ENCODE data around the gene SYNE1. TPM values are rescaled to one million over a fixed set of nuclear protein-coding genes. Genes with fewer than 3 reads are reported as not detected.

The SYNE1 gene
- total RNA-seq, 1 donor from 2014 or later, result 75.5 TPM

DNA sequence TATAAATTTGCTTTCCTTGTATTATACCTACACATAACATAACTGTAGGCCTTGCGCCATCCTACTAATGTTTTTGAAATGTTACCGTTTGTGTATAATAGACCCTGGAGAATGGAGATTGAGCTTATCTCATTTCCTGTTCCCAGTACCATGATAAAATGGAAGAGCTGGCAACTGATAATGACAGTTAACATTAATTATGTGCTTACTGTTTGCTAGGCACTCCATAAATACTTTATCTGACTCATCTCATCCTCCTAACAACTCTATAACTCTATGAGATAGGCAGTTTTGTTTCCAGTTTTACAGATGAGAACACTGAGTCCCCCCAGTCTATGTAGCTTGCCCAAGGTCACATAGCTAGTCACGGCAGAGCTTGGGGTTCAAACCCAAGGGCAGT, 396.7 kb downstream of the SYNE1 start:
- DNase-seq (ENCODE audit: low read depth, low spot score), result no peak

DNA sequence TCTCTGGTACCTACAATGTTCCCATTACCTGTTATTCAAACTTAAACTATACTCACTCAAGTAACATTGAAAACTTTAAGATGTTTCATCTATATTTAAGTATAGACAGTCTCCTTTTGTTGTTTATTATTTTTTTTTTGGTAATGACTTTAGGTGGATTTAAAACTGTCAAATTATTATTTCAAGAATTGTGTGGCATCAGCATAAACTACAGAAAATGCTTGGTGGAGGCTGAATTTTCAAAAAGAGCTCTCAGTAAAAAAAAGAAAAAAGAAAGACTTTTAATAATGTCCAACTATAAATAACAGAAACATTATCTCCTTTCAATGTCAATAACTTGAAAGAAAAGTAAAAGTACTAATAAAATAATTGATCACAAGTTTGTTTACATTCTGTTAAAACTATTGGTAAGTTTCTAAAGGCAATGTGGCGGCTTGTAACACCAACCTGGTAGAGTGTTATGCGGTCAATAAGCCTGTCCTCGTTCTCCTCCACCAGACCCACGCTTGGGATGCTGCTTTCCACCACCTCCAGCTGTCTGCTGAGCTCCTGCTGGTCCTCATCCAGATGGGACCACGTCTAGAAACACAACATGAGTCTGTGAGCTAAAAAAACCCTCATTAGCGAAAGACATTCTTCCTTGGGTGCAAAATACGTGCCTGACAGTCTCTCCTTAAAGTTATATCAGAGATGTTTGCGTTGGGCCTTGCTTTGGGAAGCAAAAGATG, 400.6 kb downstream of the SYNE1 start:
- no peak for DNase-seq (ENCODE audit: low read depth, low spot score)

DNA sequence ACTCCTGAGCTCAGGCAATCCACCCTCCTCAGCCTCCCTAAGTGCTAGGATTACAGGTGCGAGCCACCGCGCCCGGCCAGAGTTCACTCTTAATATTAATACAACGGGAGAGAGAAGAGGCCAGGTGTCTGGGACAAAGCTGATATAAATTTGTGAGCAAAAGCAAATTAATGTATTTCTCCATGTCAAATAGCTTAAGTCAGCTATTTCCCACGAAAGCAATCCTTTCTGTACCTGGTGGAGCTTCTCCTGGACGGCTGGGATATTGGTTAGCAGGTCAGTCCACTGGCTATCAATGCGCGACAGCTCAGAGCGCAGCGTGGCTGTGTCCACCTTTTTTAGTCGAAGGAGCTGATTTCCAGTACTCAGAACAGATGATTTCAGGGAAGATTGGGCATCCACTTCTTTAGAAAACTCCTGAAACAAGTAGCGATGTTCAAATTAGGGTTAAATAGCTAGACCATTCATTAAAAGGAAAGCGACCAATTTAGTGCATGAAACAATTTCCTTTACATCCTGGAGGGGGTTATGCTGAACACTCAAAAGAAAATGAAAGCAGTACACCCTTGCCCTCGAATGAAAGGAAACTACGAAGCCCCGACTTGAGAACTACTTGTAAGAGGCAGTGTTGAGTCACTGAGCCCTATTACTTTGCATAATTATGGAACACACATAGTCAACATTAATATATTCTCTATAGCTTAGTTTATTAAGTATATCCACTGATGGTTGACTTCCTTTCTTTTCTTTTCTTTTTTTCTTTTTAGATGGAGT, 403.4 kb downstream of the SYNE1 start:
- no peak for DNase-seq (ENCODE audit: low read depth, low spot score)

DNA sequence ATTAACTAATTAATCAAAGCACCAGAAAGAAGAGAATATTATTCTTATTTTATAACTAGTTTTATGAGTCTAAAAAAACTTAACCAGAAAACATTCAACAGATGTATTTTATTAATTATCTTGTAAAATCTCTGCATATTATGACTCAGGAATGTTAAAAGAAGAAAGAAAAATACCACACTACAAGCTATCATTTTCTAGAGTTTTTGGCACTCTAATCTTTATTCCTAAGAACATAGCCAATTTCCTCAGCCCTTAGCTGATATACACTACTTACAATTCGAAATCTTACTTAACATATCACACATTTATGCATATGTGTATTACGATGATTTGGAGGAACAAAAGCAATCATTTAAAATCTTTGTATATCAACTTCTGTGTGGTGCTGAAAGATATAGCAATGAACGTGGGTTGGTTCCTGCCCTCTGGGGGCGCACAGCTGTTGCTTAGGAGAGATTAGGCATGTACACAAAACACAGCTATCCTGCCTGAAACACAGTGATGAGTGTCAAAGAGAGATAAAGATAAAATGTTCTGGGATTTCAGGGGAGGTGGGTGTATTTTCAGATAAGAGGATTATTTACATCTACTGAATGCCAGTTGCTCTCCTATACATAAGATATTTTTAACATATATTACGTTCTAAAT, 404.5 kb downstream of the SYNE1 start:
- DNase-seq (ENCODE audit: low read depth, low spot score), result peak; percentile 5

DNA sequence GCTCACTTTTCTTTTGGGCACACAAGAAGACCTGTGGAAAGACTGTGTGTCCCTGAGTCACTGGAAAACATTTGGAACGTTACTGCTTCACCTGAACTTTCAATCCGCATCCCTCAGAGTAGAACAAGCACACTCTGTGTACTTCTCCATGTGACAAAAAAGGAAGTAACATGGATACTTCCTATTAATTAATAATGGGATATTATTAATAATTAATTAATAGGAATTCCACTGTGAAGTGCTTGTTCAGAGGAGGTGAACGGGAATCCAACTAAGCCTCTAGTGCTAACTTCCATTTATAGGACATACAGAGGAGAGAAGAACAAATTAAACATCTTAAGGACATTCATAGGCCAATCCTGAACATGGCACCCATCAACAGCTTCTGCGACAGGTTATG, 407.8 kb downstream of the SYNE1 start:
- DNase-seq (ENCODE audit: low read depth, low spot score), result no peak

DNA sequence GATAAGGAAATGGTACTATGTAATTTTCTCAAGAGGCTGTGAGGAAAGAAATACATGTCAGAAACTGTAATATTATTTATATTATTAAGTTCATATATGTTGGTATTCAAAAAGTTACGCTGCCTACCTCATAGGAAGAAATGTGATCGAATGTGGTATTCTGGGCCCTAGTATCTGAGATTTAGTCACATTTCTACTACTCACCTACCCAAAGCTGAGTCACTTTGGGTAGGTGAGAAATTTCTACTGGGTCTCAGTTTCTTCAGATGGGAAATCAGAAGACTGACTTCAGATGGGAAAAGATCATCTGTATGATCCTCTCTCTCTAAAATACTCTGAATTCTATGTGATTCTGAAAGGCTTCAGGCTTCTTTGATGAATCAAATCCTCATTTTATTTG, 411.0 kb downstream of the SYNE1 start:
- DNase-seq (ENCODE audit: low read depth, low spot score), result no peak

DNA sequence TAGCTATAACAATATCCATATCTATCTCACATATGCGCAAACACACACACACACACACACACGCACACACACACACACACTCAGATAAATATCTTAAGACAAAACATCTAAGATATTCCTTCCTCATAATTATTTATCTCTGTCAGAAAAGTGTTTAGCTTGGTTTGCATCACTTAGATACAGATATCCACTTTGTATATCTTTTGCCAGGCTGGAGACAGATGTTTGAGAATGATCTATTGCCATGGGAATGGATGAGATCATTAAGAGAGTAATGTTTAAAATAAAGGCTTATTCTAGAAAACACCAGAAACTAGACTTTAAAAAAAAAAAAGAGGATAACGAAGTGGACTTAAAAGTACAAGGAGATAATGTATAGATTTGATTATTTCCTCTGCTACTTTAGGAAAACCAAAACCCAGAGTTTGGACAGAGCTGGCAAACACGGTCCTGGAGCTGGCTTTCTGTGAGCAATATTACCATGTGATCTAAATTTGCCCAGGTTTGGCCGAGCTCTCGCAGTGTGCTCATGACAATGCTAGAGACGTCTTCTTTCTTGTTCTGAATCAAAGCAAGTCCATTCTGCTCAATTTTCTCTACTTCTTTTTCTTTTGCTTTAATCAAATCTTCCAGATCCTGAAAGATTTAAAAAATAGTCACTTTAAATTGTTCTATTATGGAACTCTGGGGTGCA, 411.8 kb downstream of the SYNE1 start:
- no peak for DNase-seq (ENCODE audit: low read depth, low spot score)

DNA sequence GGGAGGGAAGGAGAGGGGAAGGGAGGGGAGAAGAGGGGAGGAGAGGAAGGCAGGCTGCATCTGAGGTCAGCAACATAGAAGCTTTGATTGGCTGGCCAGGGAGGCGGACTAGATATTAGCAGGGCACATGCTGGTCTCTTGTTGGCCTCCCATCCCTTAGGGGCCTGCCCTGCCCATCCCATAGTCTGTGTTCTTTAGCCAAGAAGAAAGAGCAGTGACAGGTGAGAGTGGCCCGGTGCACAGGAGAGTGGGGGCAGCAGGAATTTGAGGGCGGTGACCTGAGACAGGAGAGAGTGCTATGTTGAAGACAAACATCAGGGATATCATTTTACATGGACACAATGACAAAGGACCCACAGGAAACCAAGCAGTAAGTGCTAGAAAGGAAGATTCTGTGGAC, 413.5 kb downstream of the SYNE1 start:
- DNase-seq (ENCODE audit: low read depth, low spot score), result no peak

DNA sequence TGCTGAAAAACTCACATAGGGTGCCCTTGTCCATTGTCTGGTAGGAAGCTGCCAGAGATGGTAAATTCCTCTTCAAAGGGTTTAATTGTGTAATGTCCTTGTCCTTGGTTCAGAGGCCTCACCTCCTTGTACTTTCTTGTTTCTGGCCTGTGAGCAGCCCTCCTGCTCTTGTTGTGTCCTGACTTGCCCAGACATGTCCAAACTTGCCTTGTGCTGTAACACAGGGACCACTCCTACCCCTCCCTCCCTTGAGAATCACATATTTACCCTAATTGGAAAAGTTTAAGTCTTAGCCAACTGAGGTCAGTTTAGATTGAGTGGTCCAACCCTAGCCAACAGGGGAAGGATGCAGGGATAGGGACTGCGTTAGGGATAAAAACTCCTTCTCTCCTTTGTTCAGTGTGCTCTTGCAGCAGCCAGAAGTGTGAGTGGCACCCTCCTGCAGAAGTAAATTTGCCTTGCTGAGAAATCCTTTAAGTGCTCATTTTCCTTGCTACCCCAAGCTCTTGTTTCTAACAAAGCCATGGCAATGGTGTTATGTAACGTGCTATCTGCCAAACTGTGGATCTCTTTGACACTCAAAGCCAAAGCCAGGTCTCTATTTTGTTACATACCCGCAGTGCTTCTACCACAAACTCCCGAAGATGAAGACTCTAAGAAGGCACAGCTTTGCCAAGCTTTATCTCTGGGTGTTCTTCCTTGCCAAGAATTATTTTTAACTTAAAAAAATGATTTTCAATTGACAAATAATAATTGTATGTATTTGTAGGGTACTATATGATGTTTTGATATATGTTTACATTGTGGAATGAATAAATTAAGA, 415.1 kb downstream of the SYNE1 start:
- DNase-seq (ENCODE audit: low read depth, low spot score), result no peak

DNA sequence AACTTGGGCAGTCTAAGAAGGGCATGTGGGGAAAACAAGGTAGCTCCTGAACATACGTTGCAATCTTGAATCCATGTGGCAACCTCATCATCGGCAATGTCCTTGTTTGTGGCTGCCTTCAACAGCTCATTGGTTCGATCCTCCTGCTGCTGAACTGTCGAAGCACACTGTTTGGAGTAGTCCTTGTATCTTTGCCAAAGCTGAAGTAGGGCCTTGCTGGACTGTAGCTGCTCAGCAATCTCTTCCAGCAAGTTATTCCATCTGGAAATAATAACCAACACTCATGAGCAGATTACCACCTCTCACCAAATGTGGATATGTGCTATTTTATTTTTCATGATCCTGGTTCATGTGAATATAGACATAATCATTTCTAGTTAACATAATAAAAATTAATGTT, 416.4 kb downstream of the SYNE1 start:
- DNase-seq (ENCODE audit: low read depth, low spot score), result no peak

DNA sequence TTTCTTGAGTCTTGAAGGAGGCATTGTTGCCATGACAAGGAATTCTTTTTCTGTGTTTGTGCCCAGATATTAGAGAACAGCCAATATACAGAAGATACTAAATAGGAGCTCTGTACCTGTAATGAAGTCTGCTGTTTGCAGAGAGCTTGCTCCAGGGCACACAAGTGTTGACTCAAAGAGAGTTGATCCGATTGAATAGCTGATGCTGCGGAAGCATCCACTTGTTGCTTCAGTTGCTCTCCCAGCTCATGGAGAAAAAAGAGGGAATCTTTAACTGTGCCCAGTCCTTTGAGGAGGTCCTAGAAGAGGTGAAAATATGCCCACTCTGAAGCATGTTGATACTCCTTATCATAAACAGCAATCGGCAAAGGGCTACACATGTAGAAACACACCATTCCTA, 418.3 kb downstream of the SYNE1 start:
- no peak for DNase-seq (ENCODE audit: low read depth, low spot score)

DNA sequence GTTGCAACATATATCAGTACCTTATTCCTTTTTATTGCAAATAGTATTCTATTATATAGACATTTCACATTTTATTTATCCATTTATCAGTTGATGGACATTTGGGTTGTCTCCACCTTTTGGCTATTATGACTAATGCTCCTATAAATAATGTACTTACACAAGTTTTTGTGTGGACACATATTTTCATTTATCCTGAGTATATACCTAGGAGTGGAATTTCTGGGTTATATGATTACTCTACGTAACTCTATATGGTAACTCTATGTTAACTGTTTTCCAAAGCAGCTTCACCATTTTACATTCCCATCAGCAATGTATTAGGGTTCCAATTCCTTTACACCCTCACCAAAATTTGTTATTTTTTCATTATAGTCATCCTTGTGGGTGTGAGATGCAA, 424.7 kb downstream of the SYNE1 start:
- DNase-seq (ENCODE audit: low read depth, low spot score), result no peak

DNA sequence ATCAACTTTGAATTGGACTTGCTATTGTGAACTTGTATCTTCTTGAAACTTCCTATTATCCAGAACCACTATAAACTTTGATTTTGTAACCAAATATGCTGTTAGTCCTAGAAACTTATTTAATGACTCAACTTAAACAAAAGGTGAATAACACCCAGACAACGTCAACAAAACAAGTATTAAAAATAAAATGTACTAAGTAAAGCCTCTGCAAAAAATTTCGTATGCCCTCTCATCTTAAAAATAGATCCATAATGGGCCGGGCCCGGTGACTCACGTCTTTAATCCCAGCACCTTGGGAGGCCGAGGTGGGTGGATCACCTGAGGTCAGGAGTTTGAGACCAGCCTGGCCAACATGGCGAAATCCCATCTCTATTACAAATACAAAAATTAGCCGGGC, 428.0 kb downstream of the SYNE1 start:
- DNase-seq (ENCODE audit: low read depth, low spot score), result no peak

DNA sequence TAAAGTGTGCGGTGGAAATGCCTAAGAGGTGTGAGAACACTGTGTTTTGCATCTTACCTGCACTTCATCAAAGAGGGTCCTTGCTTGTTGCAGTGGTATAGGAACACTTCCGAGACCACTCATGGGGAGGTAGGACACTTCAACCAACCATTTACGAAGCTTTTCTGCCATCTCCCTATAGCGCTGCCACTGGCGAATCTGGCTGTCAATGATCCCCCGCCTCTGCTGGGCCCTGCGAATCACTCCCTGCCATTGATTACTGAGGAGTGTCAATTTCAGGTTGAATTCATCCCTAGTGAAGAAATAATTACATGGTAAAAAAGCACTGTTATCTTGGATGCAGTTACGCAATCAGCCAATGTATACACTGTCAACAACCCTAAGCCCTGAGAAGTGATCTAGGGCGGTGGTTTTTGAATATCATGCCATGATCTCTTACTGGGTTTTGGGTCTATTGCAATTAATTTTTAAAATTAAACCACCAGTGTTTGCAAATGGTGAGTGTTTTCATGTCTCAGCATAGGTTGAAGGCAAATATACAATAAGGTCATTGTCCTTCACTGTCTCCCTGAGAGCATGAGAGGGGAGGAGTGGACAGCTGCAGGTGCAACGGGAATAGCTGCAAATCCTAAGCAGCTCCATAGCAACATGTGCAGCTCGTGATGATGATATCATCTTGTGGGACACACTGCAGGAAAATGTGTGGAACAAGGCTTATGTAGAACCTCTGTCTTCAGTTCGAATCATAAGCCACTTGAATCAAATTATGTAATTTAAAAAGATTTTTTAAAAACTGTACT, 429.0 kb downstream of the SYNE1 start:
- DNase-seq (ENCODE audit: low read depth, low spot score), result no peak

DNA sequence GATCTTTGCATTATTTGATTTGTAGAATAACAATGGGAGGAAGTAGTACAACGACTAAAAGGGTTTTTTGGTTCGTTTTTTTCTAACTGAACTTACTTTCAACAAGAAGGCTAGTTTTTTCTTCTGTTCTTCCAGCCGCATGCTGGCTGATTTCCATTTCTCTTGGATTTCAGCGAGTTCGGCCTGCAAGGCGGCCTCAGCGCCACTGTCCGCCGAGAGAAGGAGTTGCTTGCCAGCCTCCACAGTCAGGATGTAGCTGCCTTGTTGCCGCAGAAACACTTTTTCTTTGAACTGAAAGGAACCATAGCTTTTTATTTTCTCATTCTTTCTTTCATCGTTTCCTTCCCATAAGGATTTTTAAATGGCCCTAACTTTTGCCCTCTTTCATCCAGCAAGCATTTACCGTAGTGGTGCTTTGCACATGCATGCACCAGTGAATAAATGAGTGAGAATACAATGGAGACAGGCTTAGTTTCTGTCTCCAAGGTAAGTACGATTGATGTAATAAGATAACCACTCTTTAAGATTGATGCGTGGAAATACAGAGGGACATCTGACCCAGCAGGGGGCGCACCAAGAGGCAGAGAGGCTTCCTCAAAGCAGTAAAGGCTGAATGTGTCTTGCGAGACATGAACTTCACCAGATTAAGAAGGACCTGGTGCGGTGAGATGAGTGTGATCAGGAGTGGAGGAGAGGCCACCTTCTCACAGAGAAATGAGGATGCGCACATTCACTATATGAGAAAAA, 430.9 kb downstream of the SYNE1 start:
- DNase-seq (ENCODE audit: low read depth, low spot score), result peak; percentile 27

DNA sequence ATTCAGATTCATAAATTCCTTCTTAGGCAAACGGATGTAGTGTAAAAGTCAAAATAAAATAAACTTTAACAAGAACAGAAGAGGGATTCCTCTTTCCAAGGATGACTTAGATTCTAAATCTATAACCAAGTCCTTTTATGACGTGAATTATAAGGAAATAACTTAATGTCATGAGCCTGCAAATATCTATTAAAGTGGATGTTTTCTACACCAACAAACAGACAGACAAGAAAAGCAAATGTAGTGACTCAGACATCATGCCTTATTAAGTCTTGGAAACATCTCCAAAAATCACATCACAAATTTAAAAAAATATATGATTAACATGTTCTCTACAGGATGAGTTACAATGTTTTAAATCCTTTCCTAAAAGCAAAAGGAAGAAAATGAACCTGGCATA, 432.6 kb downstream of the SYNE1 start:
- no peak for DNase-seq (ENCODE audit: low read depth, low spot score)

DNA sequence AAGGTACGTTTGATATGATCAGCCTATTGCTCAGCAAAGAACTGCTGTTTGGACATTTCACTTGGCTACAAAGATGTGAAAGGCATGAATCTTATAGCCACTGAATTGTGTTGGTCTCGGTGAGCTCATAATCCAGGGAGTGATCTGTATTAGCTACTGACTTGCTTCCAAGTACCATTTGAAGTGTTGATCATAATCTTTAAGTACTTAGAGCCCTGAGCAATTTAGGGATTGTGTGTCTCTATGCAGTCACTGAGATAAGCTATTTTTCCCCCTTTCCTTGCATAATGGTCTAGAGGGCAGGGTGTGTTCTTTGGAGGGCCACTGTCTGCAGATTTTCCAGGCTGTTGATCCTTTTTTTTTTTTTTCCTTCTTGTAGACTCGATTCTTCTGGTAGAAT, 436.0 kb downstream of the SYNE1 start:
- DNase-seq (ENCODE audit: low read depth, low spot score), result no peak

DNA sequence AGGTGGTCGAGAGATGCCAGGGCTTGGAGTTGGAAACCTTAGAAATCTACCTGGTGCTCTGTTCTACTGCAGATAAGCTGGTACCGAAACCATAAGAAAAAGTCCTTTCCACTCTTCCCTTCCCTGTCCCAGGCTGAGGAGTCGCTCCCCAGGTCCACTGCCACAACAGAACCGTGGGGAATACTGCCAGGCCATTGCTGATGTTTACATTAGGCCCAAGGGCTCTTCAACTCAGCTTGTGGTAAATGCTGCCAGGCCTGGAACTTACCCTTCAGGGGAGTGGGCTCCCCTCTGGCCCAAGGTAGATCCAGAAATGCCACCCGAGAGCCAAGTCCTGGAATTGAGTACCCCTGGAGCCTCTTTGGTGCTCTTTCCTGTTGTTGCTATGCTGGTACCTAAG, 441.3 kb downstream of the SYNE1 start:
- DNase-seq (ENCODE audit: low read depth, low spot score), result no peak

DNA sequence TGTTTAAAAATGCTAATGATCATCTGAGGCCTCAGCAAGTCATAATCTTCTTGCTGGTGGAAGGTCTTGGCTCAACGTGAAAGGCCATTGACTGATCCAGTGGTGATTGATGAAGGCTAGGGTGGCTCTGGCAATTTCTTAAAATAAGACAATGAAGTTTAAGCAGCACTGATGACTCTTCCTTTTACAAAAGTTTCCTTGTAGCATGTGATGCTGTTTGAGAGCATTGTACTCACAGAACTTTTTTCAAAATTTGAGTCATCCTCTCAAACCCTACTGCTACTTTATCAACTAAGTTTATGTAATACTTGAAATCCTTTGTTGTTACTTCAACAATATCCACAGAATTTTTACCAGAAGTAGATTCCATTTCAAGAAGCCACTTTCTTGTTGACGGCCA, 447.4 kb downstream of the SYNE1 start:
- DNase-seq (ENCODE audit: low read depth, low spot score), result no peak

DNA sequence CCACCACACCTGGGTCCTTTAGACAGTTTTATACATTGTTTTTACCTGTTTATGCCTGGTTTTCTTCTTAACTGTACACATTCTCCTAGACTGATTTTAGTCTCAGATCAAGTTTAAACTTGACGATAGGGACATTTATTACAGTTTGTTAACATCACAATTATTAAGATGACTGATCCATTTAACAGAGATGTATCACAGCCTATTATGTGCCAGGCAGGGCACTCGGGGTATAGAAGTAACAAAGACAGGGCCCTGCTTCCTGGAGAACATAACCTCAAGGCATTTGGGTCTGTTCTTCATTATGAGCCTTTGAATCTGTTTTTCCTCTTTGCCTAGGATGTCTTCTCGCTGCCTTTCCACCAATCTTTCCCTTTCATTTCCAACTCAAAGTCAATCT, 449.2 kb downstream of the SYNE1 start:
- DNase-seq (ENCODE audit: low read depth, low spot score), result no peak

Data from pulmonary artery endothelial cell (primary cell).